WERI-Rb-1 (cell line): ENCODE data around the gene TVP23B.
"Not testable (repeated sequence)": the region's sequence is repeated elsewhere in the genome, so short reads cannot be mapped to it uniquely, and the experiment has no call there.

Source experiments
- DNase-seq: peaks from one replicate; pipeline ENCODE4 v3.0.0-alpha.2; 2020
- H3K27ac ChIP-seq: fragments of 250-450 bp; sonication (Bioruptor Pico); 2 replicates; pipeline ENCODE4 v1.5.1; 2020; ENCODE audit warnings: mild to moderate bottlenecking, moderate library complexity
- H3K27me3 ChIP-seq: fragments of 250-450 bp; sonication (Bioruptor Pico); 2 replicates; pipeline ENCODE4 v1.5.1; 2021; ENCODE audit warnings: mild to moderate bottlenecking, low read depth, moderate library complexity; ENCODE audit not compliant: insufficient read depth, severe bottlenecking
- H3K36me3 ChIP-seq: fragments of 250-450 bp; sonication (Bioruptor Pico); 2 replicates; pipeline ENCODE4 v1.5.1; 2020; ENCODE audit warnings: mild to moderate bottlenecking, moderate library complexity
- H3K4me3 ChIP-seq: 2 replicates; pipeline ENCODE4 v1.5.1; 2011; ENCODE audit warnings: low read depth, mild to moderate bottlenecking, control low read depth, low read length
- H3K9me3 ChIP-seq: fragments of 250-450 bp; sonication (Bioruptor Pico); 2 replicates; pipeline ENCODE4 v1.5.1; 2021; ENCODE audit warnings: mild to moderate bottlenecking, moderate library complexity; ENCODE audit not compliant: severe bottlenecking
- TF ChIP-seq, protein P1 (sequence below): IDR thresholded peaks from 2 replicates; pipeline ENCODE4 v1.5.1; 2011; ENCODE audit warnings: low read depth, mild to moderate bottlenecking, control low read depth, inconsistent platforms, low read length

TVP23B gene

DNA sequence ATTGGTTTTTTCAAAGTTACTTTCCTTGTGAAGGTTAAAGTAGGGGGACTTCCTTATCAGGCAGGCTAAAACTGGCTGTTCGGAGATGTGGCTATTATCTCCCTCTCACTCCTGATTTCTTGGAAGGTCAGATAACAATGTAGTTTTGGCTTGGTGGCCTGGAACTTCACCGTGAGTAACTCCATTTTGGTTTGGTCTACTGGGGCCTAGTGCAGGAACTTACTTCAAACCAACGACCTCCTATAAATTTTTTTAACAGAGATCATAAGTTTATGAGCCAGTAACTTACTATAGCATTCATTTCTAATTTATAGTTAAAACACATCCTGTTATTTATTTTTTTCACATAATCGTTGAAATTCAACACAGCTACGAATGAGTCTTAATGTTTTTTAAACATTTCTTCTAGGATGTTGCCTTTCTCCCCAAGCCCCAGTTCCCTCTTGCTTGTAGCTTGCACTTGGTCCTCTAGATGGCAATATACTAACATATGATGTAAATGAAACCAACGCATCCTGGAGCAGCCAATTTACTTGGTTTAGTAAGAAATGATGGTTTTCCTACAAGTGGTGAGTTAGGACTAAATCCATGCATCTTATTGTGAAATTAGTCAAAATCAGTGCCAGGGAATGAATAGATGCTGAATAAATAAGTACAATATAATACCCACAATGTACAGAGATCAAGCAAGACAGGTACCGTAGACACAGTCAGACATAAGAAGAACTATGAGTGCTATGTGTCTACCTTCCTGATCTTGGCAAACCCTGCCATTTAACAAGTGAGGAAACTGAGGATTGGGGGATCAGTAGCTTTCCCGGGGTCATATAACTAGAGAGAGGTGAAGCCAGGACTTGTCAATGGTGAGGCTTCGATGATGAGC is 35.7 kb downstream of the TVP23B start:
- peak; percentile 53 for DNase-seq

DNA sequence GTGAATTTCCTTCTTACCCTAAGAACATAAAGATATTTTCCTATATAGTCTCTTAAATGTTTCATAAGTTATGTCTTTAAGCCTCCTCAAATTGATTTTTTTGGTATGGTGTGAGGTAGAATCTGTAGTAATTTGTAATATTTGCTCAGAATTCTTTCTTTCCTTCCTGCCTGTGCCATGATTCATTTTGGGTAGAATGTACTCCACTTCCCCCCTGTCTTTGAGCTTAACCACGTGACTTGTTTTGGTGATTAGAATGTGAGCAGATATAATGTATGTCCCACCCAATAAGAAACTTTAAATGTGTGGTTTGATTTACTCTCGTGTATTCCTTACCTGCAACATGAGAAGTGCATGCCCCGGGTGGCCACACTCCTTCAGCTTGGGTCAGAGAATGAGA is 40.4 kb downstream of the TVP23B start:
- H3K9me3 ChIP-seq, H3K4me3 ChIP-seq, H3K27ac ChIP-seq, H3K36me3 ChIP-seq, DNase-seq, H3K27me3 ChIP-seq: not testable (repeated sequence)

More for the DNA sequence above, 35.7 kb downstream of the TVP23B start:
- H3K27me3 ChIP-seq, H3K9me3 ChIP-seq, H3K27ac ChIP-seq, H3K36me3 ChIP-seq, H3K4me3 ChIP-seq: not testable (repeated sequence)
- TF ChIP-seq, protein P1, sequence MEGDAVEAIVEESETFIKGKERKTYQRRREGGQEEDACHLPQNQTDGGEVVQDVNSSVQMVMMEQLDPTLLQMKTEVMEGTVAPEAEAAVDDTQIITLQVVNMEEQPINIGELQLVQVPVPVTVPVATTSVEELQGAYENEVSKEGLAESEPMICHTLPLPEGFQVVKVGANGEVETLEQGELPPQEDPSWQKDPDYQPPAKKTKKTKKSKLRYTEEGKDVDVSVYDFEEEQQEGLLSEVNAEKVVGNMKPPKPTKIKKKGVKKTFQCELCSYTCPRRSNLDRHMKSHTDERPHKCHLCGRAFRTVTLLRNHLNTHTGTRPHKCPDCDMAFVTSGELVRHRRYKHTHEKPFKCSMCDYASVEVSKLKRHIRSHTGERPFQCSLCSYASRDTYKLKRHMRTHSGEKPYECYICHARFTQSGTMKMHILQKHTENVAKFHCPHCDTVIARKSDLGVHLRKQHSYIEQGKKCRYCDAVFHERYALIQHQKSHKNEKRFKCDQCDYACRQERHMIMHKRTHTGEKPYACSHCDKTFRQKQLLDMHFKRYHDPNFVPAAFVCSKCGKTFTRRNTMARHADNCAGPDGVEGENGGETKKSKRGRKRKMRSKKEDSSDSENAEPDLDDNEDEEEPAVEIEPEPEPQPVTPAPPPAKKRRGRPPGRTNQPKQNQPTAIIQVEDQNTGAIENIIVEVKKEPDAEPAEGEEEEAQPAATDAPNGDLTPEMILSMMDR = peak; percentile 24; the same call in 1 of the 2 replicates

DNA sequence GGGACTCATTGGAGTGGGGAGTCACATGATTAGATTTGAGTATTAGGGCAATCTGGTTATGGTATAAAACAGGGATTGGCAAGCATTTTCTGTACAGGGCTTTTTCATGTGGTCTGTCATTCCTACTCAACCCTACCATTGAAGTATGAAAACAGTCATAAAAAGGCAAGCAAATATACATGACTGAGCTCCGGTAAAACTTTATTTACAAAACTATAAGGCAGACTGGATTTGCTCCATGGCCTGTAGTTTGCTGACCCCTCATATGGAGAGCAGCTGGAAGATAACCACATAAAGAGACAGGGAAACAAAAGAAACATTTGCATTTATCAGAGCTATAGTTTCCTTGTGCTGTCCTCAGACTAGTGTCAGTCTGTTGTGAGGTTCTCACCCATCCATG is 46.6 kb downstream of the TVP23B start:
- not testable (repeated sequence) for H3K9me3 ChIP-seq, DNase-seq, H3K27me3 ChIP-seq, H3K4me3 ChIP-seq, H3K27ac ChIP-seq, H3K36me3 ChIP-seq

DNA sequence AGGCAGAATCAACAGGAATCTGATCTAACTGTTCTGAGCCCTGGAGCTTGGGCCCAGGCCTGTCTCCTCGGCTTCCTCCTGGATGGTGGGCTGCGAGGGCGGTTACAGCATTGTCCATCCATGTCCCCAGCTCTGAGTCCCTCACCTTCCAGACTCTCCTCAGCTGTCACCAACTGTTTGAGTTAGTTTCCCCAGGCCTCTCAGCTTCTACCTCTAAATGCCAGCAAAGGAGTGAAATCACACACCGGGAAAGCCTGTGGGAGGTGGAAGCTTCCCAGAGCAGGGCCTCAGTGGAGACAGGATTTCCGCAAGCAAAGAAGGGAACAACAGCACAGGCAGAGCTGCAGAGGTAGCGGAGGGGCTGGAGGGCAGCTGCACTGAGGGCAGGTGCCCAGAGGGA is 67.5 kb downstream of the TVP23B start:
- DNase-seq = no peak
- no peak overlapping the region for H3K27ac ChIP-seq
- H3K36me3 ChIP-seq = no peaks in the 10 kb centered on the region
- H3K27me3 ChIP-seq = no peaks in the 10 kb centered on the region
- H3K9me3 ChIP-seq = no peaks in the 10 kb centered on the region
- TF ChIP-seq, protein P1 = no peak
- H3K4me3 ChIP-seq = no peak overlapping the region

DNA sequence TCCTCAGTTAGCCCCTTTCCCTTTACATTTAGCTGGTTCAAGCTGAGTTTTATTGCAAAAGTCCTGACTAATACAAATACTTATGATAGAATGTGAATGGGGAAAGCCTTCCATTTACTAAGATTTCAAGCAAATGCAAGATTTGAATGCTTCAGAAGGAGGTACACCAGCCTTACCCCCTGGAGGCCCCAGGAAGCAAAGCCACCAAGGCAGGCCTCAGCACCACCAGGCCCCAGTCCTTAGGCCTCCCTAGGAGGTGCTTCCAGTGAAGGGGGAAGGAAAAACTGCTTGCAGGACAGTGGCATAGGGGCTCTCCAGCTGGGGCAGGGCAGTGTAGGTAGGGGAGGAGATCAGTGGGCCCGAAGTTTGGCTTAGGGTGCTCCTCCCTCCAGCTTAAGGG is 69.7 kb downstream of the TVP23B start:
- Histone ChIP-seq H3K36me3 (no peaks in the 10 kb centered on the region), H3K27ac (no peak overlapping the region), H3K27me3 (no peaks in the 10 kb centered on the region), H3K9me3 (no peaks in the 10 kb centered on the region), H3K4me3 (no peak overlapping the region)
- DNase-seq = no peak
- TF ChIP-seq, protein P1 = no peak

DNA sequence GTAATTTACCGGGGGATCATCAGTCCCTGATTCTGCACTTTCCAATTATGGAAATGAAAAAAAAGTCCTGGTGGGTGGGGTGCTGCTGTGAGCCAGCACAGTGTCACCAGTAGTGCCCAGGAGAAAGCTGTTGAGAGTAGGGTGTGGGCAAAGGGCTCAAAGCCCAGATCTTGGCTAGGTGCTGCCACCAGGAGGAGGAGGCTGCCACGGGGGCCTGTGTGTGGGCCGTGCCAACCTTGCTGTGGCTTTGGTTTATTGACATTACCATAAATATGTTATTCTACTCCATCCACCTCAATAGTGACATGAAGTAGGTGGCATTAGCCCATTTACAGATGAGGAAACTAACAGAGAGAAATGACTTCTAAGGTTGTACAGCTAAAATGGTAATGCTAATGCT is 70.2 kb downstream of the TVP23B start:
- H3K36me3 ChIP-seq = no peaks in the 10 kb centered on the region
- no peaks in the 10 kb centered on the region for H3K27me3 ChIP-seq
- no peak overlapping the region for H3K27ac ChIP-seq
- no peaks in the 10 kb centered on the region for H3K9me3 ChIP-seq
- TF ChIP-seq, protein P1 = no peak
- no peak overlapping the region for H3K4me3 ChIP-seq
- DNase-seq = no peak

DNA sequence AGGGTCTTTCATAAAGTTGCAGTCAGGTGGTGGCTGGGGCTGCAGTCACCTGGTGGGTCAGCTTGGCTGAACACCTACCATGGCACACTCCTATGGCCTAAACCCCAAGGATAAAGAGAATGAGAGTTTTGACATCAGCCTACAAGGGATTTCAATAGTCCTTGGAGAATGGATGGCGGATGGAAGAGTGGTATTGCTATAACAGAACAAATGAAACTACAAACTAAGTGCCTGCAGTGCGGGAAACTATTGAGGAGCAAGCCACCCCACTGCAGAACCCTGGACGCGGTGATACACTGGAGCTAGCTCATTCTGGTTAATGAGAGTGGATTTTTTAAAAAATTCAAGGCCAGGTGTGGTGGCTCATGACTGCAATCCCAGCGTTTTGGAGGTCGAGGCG is 74.0 kb downstream of the TVP23B start:
- Histone ChIP-seq H3K4me3 (no peak overlapping the region), H3K27me3 (no peaks in the 10 kb centered on the region), H3K27ac (no peak overlapping the region), H3K36me3 (peaks cover 3% of the 10 kb centered on the region; the same call in 1 of the 2 replicates), H3K9me3 (no peaks in the 10 kb centered on the region)
- TF ChIP-seq, protein P1 = no peak
- no peak for DNase-seq
